Thyroid gland (tissue), 4 donors: Measurements from ENCODE around the gene ANKRD29. TPM values are rescaled to one million over a fixed set of nuclear protein-coding genes. Genes with fewer than 3 reads are reported as not detected.

Source experiments
- DNase-seq, 2 donors: peaks; one replicate each; pipeline ENCODE4 v3.0.0-alpha.2; 2019
- H3K27ac ChIP-seq, 3 donors: fragments of 200-600 bp; sonication (generic); 1 replicate in 2 of 3; 2 replicates in 1 of 3; pipeline ENCODE4 v1.5.1; 2016 to 2019; ENCODE audit warnings: mild to moderate bottlenecking in 1 of 3, moderate library complexity in 1 of 3
- H3K27me3 ChIP-seq: fragments of 200-600 bp; sonication (generic); one replicate; pipeline ENCODE4 v1.5.1; 2019
- H3K36me3 ChIP-seq, 2 donors: fragments of 200-600 bp; sonication (generic); one replicate each; pipeline ENCODE4 v1.5.1; 2016 to 2019
- H3K4me1 ChIP-seq, 2 donors: fragments of 200-600 bp; sonication (generic); one replicate each; pipeline ENCODE4 v1.5.1; 2017 to 2019
- H3K4me3 ChIP-seq, 3 donors: fragments of 200-600 bp; sonication (generic); replicated peaks in 1 of 3; 1 replicate in 2 of 3; 2 replicates in 1 of 3; pipeline ENCODE4 v1.5.1; 2016; ENCODE audit warnings: mild to moderate bottlenecking in 1 of 3
- H3K9me3 ChIP-seq: fragments of 200-600 bp; sonication (generic); one replicate; pipeline ENCODE4 v1.5.1; 2017
- POLR2A ChIP-seq, 2 donors: fragments of 450-650 bp; IDR thresholded peaks; one replicate each; pipeline ENCODE4 v1.6.1; 2017; ENCODE audit warnings: antibody characterized with exemption in 2 of 2, mild to moderate bottlenecking in 2 of 2, moderate library complexity in 1 of 2
- WGBS, 2 donors: methylation state at CpG; one replicate each; pipeline ENCODE4 v1.1.5; 2017; 5-methylcytosine and 5-hydroxymethylcytosine counted together
- intact Hi-C: fragments of 100-400 bp; cut with DNase I; formaldehyde crosslinking; loops from one replicate; pipeline ENCODE4 v1.15.1; 2023
- total RNA-seq, 4 donors: library from RNA; depleted of rRNA; stranded (reverse); fragments of >200 nt; gene quantifications; one replicate each; pipeline ENCODE4 v1.2.3, GENCODE V29; 2016
- TF ChIP-seq, protein P1 (sequence below), 6 experiments: fragments of 200-600 bp in 3 of 6; fragments of 450-650 bp in 3 of 6; sonication (generic) in 3 of 6; IDR thresholded peaks; one replicate each; pipeline ENCODE4 v1.5.1; 2016 to 2019; ENCODE audit warnings: antibody characterized with exemption in 6 of 6, mild to moderate bottlenecking in 2 of 6, inconsistent platforms in 1 of 6, moderate library complexity in 1 of 6

Gene ANKRD29
- total RNA-seq, 4 donors from 2014 or later: 3.4 to 6.1 (median 4.5) TPM

- Histone ChIP-seq H3K4me3 (no peak overlapping the region), H3K36me3 (no peaks in the 10 kb centered on the region), H3K27me3 (no peaks in the 10 kb centered on the region), H3K9me3 (no peaks in the 10 kb centered on the region), H3K27ac (no peak overlapping the region), H3K4me1 (peaks cover 3 to 7% of the 10 kb centered on the region in 2 donors)
- intact Hi-C loops: no loop called here
- WGBS, 2 donors: 95 to 96% methylated on average over 1 of the region's 1 CpG
- no peak for TF ChIP-seq POLR2A (IDR thresholded peaks at IDR 0.05)
- TF ChIP-seq, protein P1, sequence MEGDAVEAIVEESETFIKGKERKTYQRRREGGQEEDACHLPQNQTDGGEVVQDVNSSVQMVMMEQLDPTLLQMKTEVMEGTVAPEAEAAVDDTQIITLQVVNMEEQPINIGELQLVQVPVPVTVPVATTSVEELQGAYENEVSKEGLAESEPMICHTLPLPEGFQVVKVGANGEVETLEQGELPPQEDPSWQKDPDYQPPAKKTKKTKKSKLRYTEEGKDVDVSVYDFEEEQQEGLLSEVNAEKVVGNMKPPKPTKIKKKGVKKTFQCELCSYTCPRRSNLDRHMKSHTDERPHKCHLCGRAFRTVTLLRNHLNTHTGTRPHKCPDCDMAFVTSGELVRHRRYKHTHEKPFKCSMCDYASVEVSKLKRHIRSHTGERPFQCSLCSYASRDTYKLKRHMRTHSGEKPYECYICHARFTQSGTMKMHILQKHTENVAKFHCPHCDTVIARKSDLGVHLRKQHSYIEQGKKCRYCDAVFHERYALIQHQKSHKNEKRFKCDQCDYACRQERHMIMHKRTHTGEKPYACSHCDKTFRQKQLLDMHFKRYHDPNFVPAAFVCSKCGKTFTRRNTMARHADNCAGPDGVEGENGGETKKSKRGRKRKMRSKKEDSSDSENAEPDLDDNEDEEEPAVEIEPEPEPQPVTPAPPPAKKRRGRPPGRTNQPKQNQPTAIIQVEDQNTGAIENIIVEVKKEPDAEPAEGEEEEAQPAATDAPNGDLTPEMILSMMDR (IDR thresholded peaks at IDR 0.05): no peak
- no peak for DNase-seq
These were observed 4.4 kb upstream of the ANKRD29 start for GRCh38 chr18:23667114-23667513.

DNA sequence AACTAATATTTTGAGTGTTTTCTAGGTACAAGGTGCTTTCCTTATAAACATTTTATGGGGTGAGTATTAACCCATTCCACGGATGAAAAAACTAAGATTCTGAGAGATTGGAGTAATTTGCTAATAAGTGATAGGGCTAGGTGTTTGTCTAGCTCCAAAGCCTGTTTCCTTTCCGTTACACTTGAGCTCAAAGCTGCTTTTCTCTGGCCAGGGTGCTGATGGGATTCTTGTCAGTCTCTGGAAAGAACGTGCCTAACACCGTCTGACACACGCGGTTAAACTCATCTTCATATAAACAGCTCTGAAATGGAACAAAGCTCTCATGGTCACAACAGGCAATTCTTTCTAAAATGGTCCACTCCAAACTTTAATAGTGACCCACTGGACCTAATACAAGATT is 2.0 kb upstream of the ANKRD29 start:
- WGBS, 2 donors: 36 to 48% methylated on average over 6 of the region's 6 CpGs
- intact Hi-C loops: no loop called here
- Histone ChIP-seq H3K27ac (no peak overlapping the region), H3K4me3 (no peak overlapping the region), H3K36me3 (no peaks in the 10 kb centered on the region), H3K4me1 (peaks cover 5 to 8% of the 10 kb centered on the region in 2 donors), H3K27me3 (no peaks in the 10 kb centered on the region), H3K9me3 (no peaks in the 10 kb centered on the region)
- TF ChIP-seq POLR2A (IDR thresholded peaks at IDR 0.05): no peak
- TF ChIP-seq, protein P1 (IDR thresholded peaks at IDR 0.05): no peak
- DNase-seq: no peak

- Histone ChIP-seq H3K36me3 (no peaks in the 10 kb centered on the region), H3K27me3 (no peaks in the 10 kb centered on the region), H3K4me3 (no peak overlapping the region), H3K4me1 (peaks cover 5 to 8% of the 10 kb centered on the region in 2 donors), H3K27ac (no peak overlapping the region), H3K9me3 (no peaks in the 10 kb centered on the region)
- 61% methylated on average over 9 of the region's 9 CpGs for WGBS, 2 donors
- no peak for DNase-seq
- no peak for TF ChIP-seq POLR2A (IDR thresholded peaks at IDR 0.05)
- TF ChIP-seq, protein P1 (IDR thresholded peaks at IDR 0.05): no peak
- intact Hi-C loops: no loop called here
These were observed 889 bp downstream of the ANKRD29 start for GRCh38 chr18:23661735-23662308.

DNA sequence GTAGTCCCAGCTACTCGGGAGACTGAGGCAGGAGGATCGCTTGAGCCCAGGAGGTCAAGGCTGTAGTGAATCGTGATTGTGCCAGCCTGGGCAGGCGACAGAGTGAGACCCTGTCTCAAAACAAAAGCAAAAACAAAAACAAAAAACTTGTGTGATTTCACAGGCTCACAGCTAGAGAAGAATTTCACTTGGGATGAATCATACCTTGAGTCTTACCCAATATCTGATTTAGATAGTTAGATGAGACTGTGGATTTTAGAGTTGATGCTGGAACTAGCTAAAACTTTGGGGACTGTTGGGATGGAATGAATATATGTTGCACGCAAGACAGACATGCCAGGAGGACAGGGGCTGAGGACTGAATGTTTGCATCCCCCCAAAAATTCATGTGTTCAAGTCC is 4.4 kb downstream of the ANKRD29 start:
- H3K27ac ChIP-seq: no peak overlapping the region
- no peak for TF ChIP-seq POLR2A (IDR thresholded peaks at IDR 0.05)
- TF ChIP-seq, protein P1 (IDR thresholded peaks at IDR 0.05): no peak

GRCh38 chr18:23652232-23652631 is 10.5 kb downstream of the ANKRD29 start:
- intact Hi-C loops: no loop called here
- H3K27ac ChIP-seq: no peak overlapping the region
- 80 to 81% methylated on average over 6 of the region's 6 CpGs for WGBS, 2 donors
- no peaks in the 10 kb centered on the region for H3K4me1 ChIP-seq
- TF ChIP-seq, protein P1 (IDR thresholded peaks at IDR 0.05): no peak
- TF ChIP-seq POLR2A (IDR thresholded peaks at IDR 0.05): no peak
- H3K27me3 ChIP-seq: no peaks in the 10 kb centered on the region
- H3K36me3 ChIP-seq: no peaks in the 10 kb centered on the region
- DNase-seq: no peak
- no peaks in the 10 kb centered on the region for H3K9me3 ChIP-seq
- H3K4me3 ChIP-seq: no peak overlapping the region

More for the DNA sequence above, 4.4 kb downstream of the ANKRD29 start:
- no peak for DNase-seq
- Histone ChIP-seq H3K27me3 (no peaks in the 10 kb centered on the region), H3K36me3 (no peaks in the 10 kb centered on the region), H3K4me1 (peaks cover 5 to 8% of the 10 kb centered on the region in 2 donors), H3K9me3 (no peaks in the 10 kb centered on the region), H3K4me3 (no peak overlapping the region)
- WGBS, 2 donors: 92 to 95% methylated on average over 5 of the region's 5 CpGs
- intact Hi-C loops: no loop called here
